HL-60 (cell line): ENCODE measurements around the gene BEND3.

Experiments used
- CTCF ChIP-seq: IDR thresholded peaks from one replicate; pipeline ENCODE4 v1.5.1; 2011; ENCODE audit warnings: low read length, control low read depth, inconsistent platforms; ENCODE audit not compliant: insufficient read depth
- GABPA ChIP-seq: IDR thresholded peaks from 2 replicates; pipeline ENCODE4 v1.6.1; 2012; ENCODE audit warnings: low read depth
- POLR2AphosphoS5 ChIP-seq: IDR thresholded peaks from 2 replicates; pipeline ENCODE4 v1.6.1; 2012; ENCODE audit warnings: low read depth

- TF ChIP-seq CTCF (no peak), POLR2AphosphoS5 (no peak), GABPA (no peak)
Measured at GRCh38 chr6:107120404-107120803, 5.1 kb upstream of the BEND3 start.
